HEK293 (cell line): ENCODE data around the gene FBXO3.

Experiments used
- CTCF ChIA-PET: fragments of 350-600 bp; formaldehyde crosslinking; extraction: SDS; loops from one replicate; lab custom pipeline; 2021; ENCODE audit warnings: antibody characterized with exemption; lab: Yijun Ruan, JAX
- POLR2A ChIA-PET: fragments of 300-600 bp; formaldehyde crosslinking; extraction: SDS; loops from one replicate; lab custom pipeline; 2020; ENCODE audit warnings: antibody characterized with exemption, inconsistent platforms; lab: Yijun Ruan, JAX
- H3K27ac ChIP-seq: fragments of 200-500 bp; sonication (Bioruptor generic); 2 replicates; pipeline ENCODE4 v1.5.1; 2014; ENCODE audit warnings: low read depth, low read length, control low read depth, inconsistent platforms; ENCODE audit errors: extremely low read depth
- H3K36me3 ChIP-seq, 2 experiments: fragments of 200-500 bp in 1 of 2; sonication (Bioruptor generic) in 1 of 2; 1 replicate in 1 of 2; 2 replicates in 1 of 2; pipeline ENCODE4 v1.5.1; 2014 to 2017; ENCODE audit warnings: inconsistent platforms in 2 of 2, low read length in 2 of 2; ENCODE audit not compliant: control insufficient read depth in 2 of 2, insufficient read depth in 1 of 2
- H3K4me1 ChIP-seq: fragments of 200-500 bp; sonication (Bioruptor generic); 2 replicates; pipeline ENCODE4 v1.5.1; 2014; ENCODE audit warnings: mild to moderate bottlenecking, low read length, inconsistent platforms; ENCODE audit not compliant: control insufficient read depth, insufficient read depth
- H3K4me3 ChIP-seq: 2 replicates; pipeline ENCODE4 v1.5.1; 2011; ENCODE audit warnings: low read depth, mild to moderate bottlenecking, control low read depth, low read length, moderate library complexity
- H3K9me3 ChIP-seq: fragments of 200-500 bp; sonication (Bioruptor generic); 2 replicates; pipeline ENCODE4 v1.5.1; 2014; ENCODE audit warnings: low read depth, low read length, inconsistent platforms; ENCODE audit not compliant: control insufficient read depth, insufficient read depth
- BCL11A ChIP-seq: fragments of 450-650 bp; formaldehyde crosslinking; IDR thresholded peaks from 2 replicates; pipeline ENCODE4 v1.5.1; 2016; ENCODE audit warnings: low read depth, missing biosample characterization, missing genetic modification characterization
- HOXA7 ChIP-seq: sonication (generic); formaldehyde crosslinking; IDR thresholded peaks from 2 replicates; pipeline ENCODE4 v1.8.1; 2022; ENCODE audit warnings: missing genetic modification reagents, borderline replicate concordance
- INSM2 ChIP-seq: fragments of 450-650 bp; formaldehyde crosslinking; IDR thresholded peaks from 2 replicates; pipeline ENCODE4 v1.5.1; 2016; ENCODE audit warnings: missing biosample characterization, missing genetic modification characterization
- KLF1 ChIP-seq: fragments of 450-650 bp; formaldehyde crosslinking; IDR thresholded peaks from 2 replicates; pipeline ENCODE4 v1.5.1; 2016; ENCODE audit warnings: missing biosample characterization, missing genetic modification characterization
- KLF16 ChIP-seq: fragments of 450-650 bp; formaldehyde crosslinking; IDR thresholded peaks from 2 replicates; pipeline ENCODE4 v1.5.1; 2017; ENCODE audit warnings: missing biosample characterization, missing genetic modification characterization
- SALL2 ChIP-seq: fragments of 450-650 bp; formaldehyde crosslinking; IDR thresholded peaks from 2 replicates; pipeline ENCODE4 v1.5.0; 2017; ENCODE audit warnings: missing biosample characterization, mild to moderate bottlenecking, missing genetic modification characterization, borderline replicate concordance
- SCRT1 ChIP-seq: fragments of 450-650 bp; formaldehyde crosslinking; IDR thresholded peaks from 2 replicates; pipeline ENCODE4 v1.5.1; 2016; ENCODE audit warnings: missing biosample characterization, missing genetic modification characterization, borderline replicate concordance
- TSHZ1 ChIP-seq: fragments of 450-650 bp; formaldehyde crosslinking; IDR thresholded peaks from 2 replicates; pipeline ENCODE4 v1.5.1; 2016; ENCODE audit warnings: missing biosample characterization, missing genetic modification characterization, borderline replicate concordance
- WT1 ChIP-seq: fragments of 450-650 bp; formaldehyde crosslinking; IDR thresholded peaks from 2 replicates; pipeline ENCODE4 v1.5.1; 2016; ENCODE audit warnings: missing biosample characterization, missing genetic modification characterization
- YY2 ChIP-seq: fragments of 450-650 bp; formaldehyde crosslinking; IDR thresholded peaks from 2 replicates; pipeline ENCODE4 v1.5.1; 2016; ENCODE audit warnings: missing biosample characterization, missing genetic modification characterization
- ZBTB8A ChIP-seq: fragments of 450-650 bp; formaldehyde crosslinking; IDR thresholded peaks from 2 replicates; pipeline ENCODE4 v1.5.1; 2016; ENCODE audit warnings: missing biosample characterization, missing genetic modification characterization
- ZFHX2 ChIP-seq: fragments of 450-650 bp; formaldehyde crosslinking; conservative IDR thresholded peaks from 2 replicates; pipeline ENCODE4 v1.5.1; 2016; ENCODE audit warnings: missing biosample characterization, missing genetic modification characterization
- ZFP69B ChIP-seq: fragments of 450-650 bp; formaldehyde crosslinking; IDR thresholded peaks from 2 replicates; pipeline ENCODE4 v1.5.1; 2016; ENCODE audit warnings: missing biosample characterization, missing genetic modification characterization
- ZNF10 ChIP-seq: fragments of 450-650 bp; formaldehyde crosslinking; IDR thresholded peaks from 2 replicates; pipeline ENCODE4 v1.5.1; 2017; ENCODE audit warnings: missing biosample characterization, missing genetic modification characterization
- ZNF175 ChIP-seq: fragments of 450-650 bp; formaldehyde crosslinking; IDR thresholded peaks from 2 replicates; pipeline ENCODE4 v1.5.1; 2016; ENCODE audit warnings: missing biosample characterization, missing genetic modification characterization
- ZNF324 ChIP-seq: fragments of 450-650 bp; formaldehyde crosslinking; IDR thresholded peaks from 2 replicates; pipeline ENCODE4 v1.5.1; 2016; ENCODE audit warnings: missing biosample characterization, missing genetic modification characterization
- ZNF335 ChIP-seq: fragments of 450-650 bp; formaldehyde crosslinking; conservative IDR thresholded peaks from 2 replicates; pipeline ENCODE4 v1.5.1; 2016; ENCODE audit warnings: missing biosample characterization, missing genetic modification characterization
- ZNF354C ChIP-seq: fragments of 450-650 bp; formaldehyde crosslinking; IDR thresholded peaks from 2 replicates; pipeline ENCODE4 v1.5.1; 2016; ENCODE audit warnings: missing biosample characterization, missing genetic modification characterization, low read depth, borderline replicate concordance
- ZNF416 ChIP-seq: fragments of 450-650 bp; formaldehyde crosslinking; IDR thresholded peaks from 2 replicates; pipeline ENCODE4 v1.5.1; 2016; ENCODE audit warnings: missing biosample characterization, missing genetic modification characterization
- ZNF423 ChIP-seq: fragments of 450-650 bp; formaldehyde crosslinking; IDR thresholded peaks from 2 replicates; pipeline ENCODE4 v1.5.1; 2016; ENCODE audit warnings: missing biosample characterization, missing genetic modification characterization
- ZNF426 ChIP-seq: fragments of 450-650 bp; formaldehyde crosslinking; IDR thresholded peaks from 2 replicates; pipeline ENCODE4 v1.5.1; 2017; ENCODE audit warnings: missing biosample characterization, missing genetic modification characterization, mild to moderate bottlenecking, inconsistent platforms, moderate library complexity
- ZNF473 ChIP-seq: fragments of 450-650 bp; formaldehyde crosslinking; IDR thresholded peaks from 2 replicates; pipeline ENCODE4 v1.5.1; 2017; ENCODE audit warnings: missing biosample characterization, missing genetic modification characterization
- ZNF555 ChIP-seq: fragments of 450-650 bp; formaldehyde crosslinking; conservative IDR thresholded peaks from 2 replicates; pipeline ENCODE4 v1.5.1; 2017; ENCODE audit warnings: missing biosample characterization, mild to moderate bottlenecking, missing genetic modification characterization, inconsistent platforms
- ZNF558 ChIP-seq: fragments of 450-650 bp; formaldehyde crosslinking; IDR thresholded peaks from 2 replicates; pipeline ENCODE4 v1.5.1; 2016; ENCODE audit warnings: missing biosample characterization, missing genetic modification characterization
- ZNF624 ChIP-seq: fragments of 450-650 bp; formaldehyde crosslinking; IDR thresholded peaks from 2 replicates; pipeline ENCODE4 v1.5.1; 2017; ENCODE audit warnings: missing biosample characterization, missing genetic modification characterization
- ZNF654 ChIP-seq: fragments of 450-650 bp; formaldehyde crosslinking; IDR thresholded peaks from 2 replicates; pipeline ENCODE4 v1.5.1; 2016; ENCODE audit warnings: low read depth, missing biosample characterization, missing genetic modification characterization
- ZNF660 ChIP-seq: fragments of 450-650 bp; IDR thresholded peaks from 2 replicates; pipeline ENCODE4 v1.5.1; 2018; ENCODE audit warnings: missing biosample characterization, mild to moderate bottlenecking, missing genetic modification characterization
- ZNF670 ChIP-seq: fragments of 450-650 bp; formaldehyde crosslinking; IDR thresholded peaks from 2 replicates; pipeline ENCODE4 v1.5.1; 2016; ENCODE audit warnings: missing biosample characterization, missing genetic modification characterization, low read depth
- ZNF768 ChIP-seq: fragments of 450-650 bp; formaldehyde crosslinking; IDR thresholded peaks from 2 replicates; pipeline ENCODE4 v1.5.1; 2018; ENCODE audit warnings: missing biosample characterization, mild to moderate bottlenecking, missing genetic modification characterization
- ZNF777 ChIP-seq: fragments of 450-650 bp; formaldehyde crosslinking; IDR thresholded peaks from 2 replicates; pipeline ENCODE4 v1.5.1; 2017; ENCODE audit warnings: missing biosample characterization, missing genetic modification characterization, borderline replicate concordance
- ZSCAN23 ChIP-seq: fragments of 450-650 bp; formaldehyde crosslinking; IDR thresholded peaks from 2 replicates; pipeline ENCODE4 v1.5.1; 2016; ENCODE audit warnings: missing biosample characterization, missing genetic modification characterization

FBXO3 gene

GRCh38 chr11:33804471-33804870 is 30.2 kb upstream of the FBXO3 start:
- no peaks in the 10 kb centered on the region for H3K36me3 ChIP-seq
- H3K4me3 ChIP-seq = no peak overlapping the region
- no peak for TF ChIP-seq ZNF473 (tag by site-specific recombination)
- peak; percentile 58 for TF ChIP-seq ZNF335
- CTCF ChIA-PET = interaction anchor here (0.7 to 10.1 kb wide), 6 partner anchors 26 to 340 kb away, joined by 3 to 269 read pairs (median 4); no protein-coding TSS in a partner anchor
- H3K9me3 ChIP-seq = no peaks in the 10 kb centered on the region
- POLR2A ChIA-PET = no interaction called here
- no peaks in the 10 kb centered on the region for H3K4me1 ChIP-seq
- no peak overlapping the region for H3K27ac ChIP-seq

- CTCF ChIA-PET = interaction anchor here (0.6 to 10.1 kb wide), 6 partner anchors 12 to 1684 kb away, joined by 3 to 269 read pairs (median 3); no protein-coding TSS in a partner anchor
- Histone ChIP-seq H3K4me1 (no peaks in the 10 kb centered on the region), H3K4me3 (peak overlapping the region; percentile 54), H3K27ac (no peak overlapping the region), H3K9me3 (no peaks in the 10 kb centered on the region), H3K36me3 (no peaks in the 10 kb centered on the region)
- POLR2A ChIA-PET = interaction anchor here (0.6 to 1.6 kb wide), 7 partner anchors 13 to 95 kb away, joined by 3 to 7 read pairs (median 4); partner anchors contain the start of genes CD59 and FBXO3
- TF ChIP-seq ZFHX2 (tag by site-specific recombination) = no peak
- no peak for TF ChIP-seq ZNF423 (tag by site-specific recombination)
- TF ChIP-seq ZNF324 (tag by site-specific recombination) = peak; percentile 72; the same call in 1 of the 2 replicates
- peak; percentile 88 for TF ChIP-seq ZBTB8A (tag by site-specific recombination)
- TF ChIP-seq KLF1 (tag by site-specific recombination) = no peak
- no peak for TF ChIP-seq ZNF670
- no peak for TF ChIP-seq ZNF624
- no peak for TF ChIP-seq TSHZ1 (tag by site-specific recombination)
- TF ChIP-seq ZNF768 = no peak
- TF ChIP-seq ZFP69B (tag by site-specific recombination) = peak; percentile 65; the same call in 1 of the 2 replicates
- no peak for TF ChIP-seq HOXA7 (CRISPR knock-in tag)
- TF ChIP-seq ZNF558 (tag by site-specific recombination) = peak; percentile 28; the same call in 1 of the 2 replicates
- TF ChIP-seq KLF16 (tag by site-specific recombination) = no peak
- no peak for TF ChIP-seq SCRT1 (tag by site-specific recombination)
- TF ChIP-seq ZNF354C (tag by site-specific recombination) = no peak
- TF ChIP-seq ZNF426 = no peak
- TF ChIP-seq ZNF654 (tag by site-specific recombination) = peak; percentile 12; the same call in 1 of the 2 replicates
- TF ChIP-seq ZNF555 (tag by site-specific recombination) = no peak
- no peak for TF ChIP-seq SALL2 (tag by site-specific recombination)
- TF ChIP-seq INSM2 = 0 out of 2 replicates have a peak, but pooled peaks have one; percentile 32
- TF ChIP-seq ZNF416 = no peak
- TF ChIP-seq ZSCAN23 = 0 out of 2 replicates have a peak, but pooled peaks have one; percentile 30
- no peak for TF ChIP-seq ZNF175 (tag by site-specific recombination)
- TF ChIP-seq ZNF660 (tag by site-specific recombination) = peak; percentile 91
- TF ChIP-seq WT1 (tag by site-specific recombination) = no peak
- TF ChIP-seq ZNF777 = no peak
- 0 out of 2 replicates have a peak, but pooled peaks have one; percentile 24 for TF ChIP-seq ZNF10 (tag by site-specific recombination)
- TF ChIP-seq YY2 (tag by site-specific recombination) = no peak
- TF ChIP-seq BCL11A (tag by site-specific recombination) = no peak
Observed at GRCh38 chr11:33802194-33802950, 28.1 kb upstream of the FBXO3 start.
